H1 (cell line): ENCODE results near the gene CSF3. TPM values are rescaled to one million over a fixed set of nuclear protein-coding genes. Genes with fewer than 3 reads are reported as not detected.

Experiments used
- CTCF ChIA-PET: fragments of 300-600 bp; sonication (Branson Sonifier 250); formaldehyde crosslinking; loops from one replicate; lab custom pipeline; 2021; ENCODE audit not compliant: partially characterized antibody; lab: Charles Lee
- POLR2A ChIA-PET: fragments of 300-600 bp; sonication (Branson Sonifier 250); formaldehyde crosslinking; loops from one replicate; lab custom pipeline; 2021; ENCODE audit warnings: inconsistent platforms; ENCODE audit not compliant: partially characterized antibody; lab: Charles Lee
- DNase-seq, 2 experiments: peaks; one replicate each; pipeline versions ENCODE4 v3.0.0 to v3.0.0-alpha.2; 2010 to 2022; ENCODE audit warnings: low spot score in 2 of 2, low read depth in 1 of 2, mixed read lengths in 1 of 2
- FAIRE-seq: peaks from 2 replicates; lab custom pipeline; 2011; peaks lifted over from hg19 to GRCh38; lab: Jason Lieb, UNC
- H2AFZ ChIP-seq: 2 replicates; pipeline ENCODE4 v1.8.1; 2012; ENCODE audit warnings: low read length, inconsistent platforms
- H2AK5ac ChIP-seq: 2 replicates; pipeline ENCODE4 v1.6.1; 2013; ENCODE audit warnings: low read depth, low read length
- H2BK120ac ChIP-seq: replicated peaks from 2 replicates; pipeline ENCODE3; 2013; ENCODE audit warnings: low read depth, low read length, inconsistent platforms
- H2BK12ac ChIP-seq: 2 replicates; pipeline ENCODE4 v1.6.1; 2013; ENCODE audit warnings: low read depth, low read length
- H2BK15ac ChIP-seq: 2 replicates; pipeline ENCODE4 v1.6.1; 2013; ENCODE audit warnings: low read length
- H2BK20ac ChIP-seq: 2 replicates; pipeline ENCODE4 v1.6.1; 2013; ENCODE audit warnings: low read length
- H2BK5ac ChIP-seq: 2 replicates; pipeline ENCODE4 v1.6.1; 2013; ENCODE audit warnings: low read depth, low read length
- H3K14ac ChIP-seq: 2 replicates; pipeline ENCODE4 v1.6.1; 2013; ENCODE audit warnings: inconsistent platforms; ENCODE audit not compliant: insufficient read length
- H3K18ac ChIP-seq: 2 replicates; pipeline ENCODE4 v1.6.1; 2013; ENCODE audit warnings: low read length; ENCODE audit errors: extremely low read depth
- H3K23ac ChIP-seq: 2 replicates; pipeline ENCODE4 v1.6.1; 2013; ENCODE audit warnings: inconsistent platforms; ENCODE audit not compliant: insufficient read length
- H3K23me2 ChIP-seq: 2 replicates; pipeline ENCODE4 v1.6.1; 2013; ENCODE audit warnings: low read depth, low read length
- H3K27ac ChIP-seq: 2 replicates; pipeline ENCODE4 v1.6.1; 2011; ENCODE audit warnings: low read depth, low read length, inconsistent platforms
- H3K27me3 ChIP-seq, 4 experiments: replicated peaks in 1 of 4; 1 replicate in 1 of 4; 2 replicates in 3 of 4; pipeline versions ENCODE4 v1.6.1 to v1.8.1; 2011 to 2013; ENCODE audit warnings: low read length in 3 of 4, mild to moderate bottlenecking in 3 of 4, inconsistent platforms in 2 of 4, mixed read lengths in 2 of 4, moderate library complexity in 1 of 4; ENCODE audit not compliant: control insufficient read depth in 3 of 4, insufficient read depth in 3 of 4; ENCODE audit errors: extremely low read depth in 1 of 4
- H3K36me3 ChIP-seq, 4 experiments: 2 replicates each; pipeline versions ENCODE4 v1.6.1 to v1.8.1; 2011 to 2013; ENCODE audit warnings: mild to moderate bottlenecking in 4 of 4, low read length in 3 of 4, moderate library complexity in 2 of 4, control low read depth in 1 of 4, inconsistent platforms in 1 of 4; ENCODE audit not compliant: insufficient read depth in 4 of 4, control insufficient read depth in 2 of 4
- H3K4ac ChIP-seq: replicated peaks from 2 replicates; pipeline ENCODE3; 2013; ENCODE audit warnings: low read length, low read depth, mixed read lengths, inconsistent platforms; ENCODE audit not compliant: insufficient read length
- H3K4me1 ChIP-seq, 4 experiments: replicated peaks in 1 of 4; 1 replicate in 1 of 4; 2 replicates in 3 of 4; pipeline versions ENCODE4 v1.6.1 to v1.8.1; 2011 to 2013; ENCODE audit warnings: low read length in 3 of 4, inconsistent platforms in 2 of 4, mixed read lengths in 1 of 4; ENCODE audit not compliant: insufficient read depth in 4 of 4, control insufficient read depth in 3 of 4
- H3K4me2 ChIP-seq, 2 experiments: 2 replicates each; pipeline versions ENCODE4 v1.6.1 to v1.8.1; 2011 to 2013; ENCODE audit warnings: low read depth in 2 of 2, low read length in 2 of 2, control low read depth in 1 of 2, inconsistent platforms in 1 of 2, mild to moderate bottlenecking in 1 of 2; ENCODE audit not compliant: insufficient read depth in 1 of 2
- H3K4me3 ChIP-seq, 4 experiments: fragments of 200-600, 300-600 bp in 1 of 4; sonication (generic), shearing (Covaris generic), sonication (Bioruptor Twin) in 1 of 4; 2 replicates each; pipeline versions ENCODE4 v1.5.1 to v1.8.1; 2011 to 2016; ENCODE audit warnings: low read length in 4 of 4, low read depth in 3 of 4, control low read depth in 2 of 4, inconsistent platforms in 2 of 4, mild to moderate bottlenecking in 2 of 4, mixed read lengths in 1 of 4, moderate library complexity in 1 of 4; ENCODE audit not compliant: insufficient read depth in 2 of 4; ENCODE audit errors: extremely low read depth in 1 of 4
- H3K56ac ChIP-seq: replicated peaks from 2 replicates; pipeline ENCODE3; 2013; ENCODE audit warnings: low read depth, mild to moderate bottlenecking, mixed read lengths, low read length, inconsistent platforms; ENCODE audit not compliant: insufficient read length
- H3K79me1 ChIP-seq: 2 replicates; pipeline ENCODE4 v1.6.1; 2013; ENCODE audit warnings: low read depth, low read length, control low read depth
- H3K79me2 ChIP-seq, 2 experiments: 2 replicates each; pipeline versions ENCODE4 v1.6.1 to v1.8.1; 2012 to 2013; ENCODE audit warnings: low read length in 2 of 2, mild to moderate bottlenecking in 2 of 2, inconsistent platforms in 1 of 2; ENCODE audit not compliant: insufficient read depth in 2 of 2, control insufficient read depth in 1 of 2
- H3K9ac ChIP-seq, 4 experiments: replicated peaks in 1 of 4; 1 replicate in 1 of 4; 2 replicates in 3 of 4; pipeline versions ENCODE4 v1.6.1 to v1.8.1; 2011 to 2013; ENCODE audit warnings: low read depth in 3 of 4, low read length in 3 of 4, control low read depth in 2 of 4, mild to moderate bottlenecking in 2 of 4, moderate library complexity in 2 of 4, inconsistent platforms in 1 of 4; ENCODE audit errors: extremely low read depth in 1 of 4
- H3K9me3 ChIP-seq, 2 experiments: 2 replicates each; pipeline versions ENCODE4 v1.6.1 to v1.8.1; 2012 to 2013; ENCODE audit warnings: mild to moderate bottlenecking in 2 of 2, moderate library complexity in 2 of 2, control low read depth in 1 of 2, inconsistent platforms in 1 of 2, low read depth in 1 of 2, low read length in 1 of 2, mixed read lengths in 1 of 2; ENCODE audit not compliant: insufficient read depth in 2 of 2
- H4K20me1 ChIP-seq, 2 experiments: replicated peaks in 1 of 2; 2 replicates each; pipeline versions ENCODE3 to v1.8.1; 2011 to 2013; ENCODE audit warnings: inconsistent platforms in 2 of 2, low read length in 2 of 2, mild to moderate bottlenecking in 1 of 2; ENCODE audit not compliant: insufficient read depth in 2 of 2, control insufficient read depth in 1 of 2
- H4K5ac ChIP-seq: 2 replicates; pipeline ENCODE4 v1.6.1; 2013; ENCODE audit warnings: low read length, low read depth, mixed read lengths, inconsistent platforms; ENCODE audit not compliant: insufficient read length
- H4K8ac ChIP-seq: 2 replicates; pipeline ENCODE4 v1.8.0; 2013; ENCODE audit warnings: mild to moderate bottlenecking, moderate library complexity, low read length, inconsistent platforms; ENCODE audit not compliant: insufficient read depth; ENCODE audit errors: extremely low read depth
- H4K91ac ChIP-seq: replicated peaks from 2 replicates; pipeline ENCODE3; 2013; ENCODE audit warnings: low read length, mixed read lengths, inconsistent platforms; ENCODE audit not compliant: insufficient read length
- BCL11A ChIP-seq, 2 experiments: IDR thresholded peaks; one replicate each; pipeline ENCODE4 v1.6.1; 2011; ENCODE audit warnings: low read depth in 2 of 2, low read length in 2 of 2, mild to moderate bottlenecking in 2 of 2
- BRCA1 ChIP-seq: IDR thresholded peaks from 2 replicates; pipeline ENCODE4 v1.6.1; 2012; ENCODE audit warnings: low read depth, low read length, improper control_type of control experiment
- CTCF ChIP-seq, 3 experiments: IDR thresholded peaks; 1 replicate in 2 of 3; 2 replicates in 1 of 3; pipeline versions ENCODE4 v1.5.1 to v1.6.1; 2011; ENCODE audit warnings: low read length in 3 of 3, mild to moderate bottlenecking in 3 of 3, inconsistent platforms in 2 of 3, low read depth in 1 of 3, moderate library complexity in 1 of 3; ENCODE audit not compliant: insufficient read depth in 1 of 3; ENCODE audit errors: control extremely low read depth in 1 of 3
- EGR1 ChIP-seq: IDR thresholded peaks from 2 replicates; pipeline ENCODE4 v1.6.1; 2011; ENCODE audit warnings: low read depth, low read length, borderline replicate concordance
- KDM4A ChIP-seq: IDR thresholded peaks from one replicate; pipeline ENCODE4 v1.7.1; 2012; ENCODE audit warnings: low read depth, mild to moderate bottlenecking, moderate library complexity, low read length, inconsistent platforms; ENCODE audit not compliant: severe bottlenecking
- PHF8 ChIP-seq: fragments of 200-600 bp; sonication (generic); conservative IDR thresholded peaks from 2 replicates; pipeline ENCODE4 v1.7.1; 2012; ENCODE audit warnings: low read depth, mild to moderate bottlenecking, inconsistent platforms, low read length, moderate library complexity
- RFX5 ChIP-seq: IDR thresholded peaks from 2 replicates; pipeline ENCODE4 v1.6.1; 2011; ENCODE audit warnings: low read depth, low read length, improper control_type of control experiment, borderline replicate concordance
- TBP ChIP-seq: IDR thresholded peaks from 2 replicates; pipeline ENCODE4 v1.6.1; 2011; ENCODE audit warnings: low read depth, low read length, improper control_type of control experiment
- USF2 ChIP-seq: IDR thresholded peaks from 2 replicates; pipeline ENCODE4 v1.6.1; 2011; ENCODE audit warnings: low read length, improper control_type of control experiment
- WGBS, 2 experiments: shearing (Covaris generic) in 1 of 2; methylation state at CpG; one replicate each; pipeline versions ENCODE4 v1.1.6 to v1.1.7; 2013 to 2015; ENCODE audit warnings: low lambda C conversion rate in 2 of 2, mixed read lengths in 2 of 2, inconsistent platforms in 1 of 2, low coverage in 1 of 2, missing lambda C conversion rate in 1 of 2; ENCODE audit not compliant: insufficient replicate concordance in 2 of 2, insufficient coverage in 1 of 2, insufficient read length in 1 of 2; ENCODE audit errors: extremely low coverage in 1 of 2, missing lambda C conversion rate in 1 of 2; 5-methylcytosine and 5-hydroxymethylcytosine counted together
- polyA plus RNA-seq, 7 experiments: library from polyadenylated mRNA; depleted of rRNA in 3 of 7; stranded (reverse) in 5 of 7; unstranded in 2 of 7; fragments of >200 nt in 5 of 7; fragments of 200-250 nt in 2 of 7; gene quantifications; 1 replicate in 5 of 7; 2 replicates in 1 of 7; 4 replicates in 1 of 7; pipeline versions ENCODE4 v1.2.1 to v1.2.3, GENCODE V29; 2011 to 2013; ENCODE audit warnings: missing spikeins in 2 of 7, mixed read lengths in 2 of 7
- total RNA-seq: library from RNA; stranded (reverse); fragmentation: NEBNext Ultra II Directional; extraction: Animal tissue kit (Norgen Biotek cat#: 25700); gene quantifications from 2 replicates; pipeline ENCODE4 v1.2.1, GENCODE V29; 2021

Gene CSF3
- total and polyA plus RNA-seq, 2 of the 8 experiments (the other 6 are each of a cell fraction or from before 2014, with no cell fraction given) = 0.03 TPM; not detected in 1

GRCh38 chr17:40058865-40059264 lies 43.6 kb downstream of the CSF3 start:
- Histone ChIP-seq H2BK12ac (no peak overlapping the region), H3K23ac (no peak overlapping the region), H3K36me3 (no peaks in the 10 kb centered on the region), H2BK15ac (no peak overlapping the region), H3K56ac (no peak overlapping the region), H4K8ac (no peak overlapping the region), H2BK120ac (no peak overlapping the region), H3K9me3 (no peaks in the 10 kb centered on the region), H3K9ac (no peak overlapping the region), H3K18ac (no peak overlapping the region), H3K27ac (no peak overlapping the region), H3K4me3 (no peak overlapping the region), H4K5ac (no peak overlapping the region), H3K14ac (no peak overlapping the region), H2AFZ (no peak overlapping the region), H3K79me2 (no peaks in the 10 kb centered on the region), H3K27me3 (peaks cover 0 to 9% (median 3%) of the 10 kb centered on the region in 4 experiments; a peak in 5 of 7 replicates), H4K91ac (no peak overlapping the region), H3K23me2 (peaks cover 6% of the 10 kb centered on the region; the same call in 1 of the 2 replicates), H3K4ac (no peak overlapping the region), H3K79me1 (no peaks in the 10 kb centered on the region), H4K20me1 (no peaks in the 10 kb centered on the region), H2AK5ac (no peak overlapping the region), H2BK5ac (no peak overlapping the region), H2BK20ac (no peak overlapping the region), H3K4me2 (no peak overlapping the region), H3K4me1 (peaks cover 10 to 24% (median 17%) of the 10 kb centered on the region in 4 experiments)
- WGBS, 2 experiments = 80% methylated on average over 1 of the region's 1 CpG; no CpG with 5 or more reads in 1 of the 2 experiments
- FAIRE-seq (no peak), DNase-seq (no peak)
- ChIA-PET POLR2A (interaction anchor here (0.8 to 1.4 kb wide), 4 partner anchors 8 to 17 kb away, joined by 4 to 5 read pairs (median 4); no protein-coding TSS in a partner anchor), CTCF (interaction anchor here (0.6 to 38.4 kb wide), 5 partner anchors 18 to 437 kb away, joined by 3 to 876 read pairs (median 26); no protein-coding TSS in a partner anchor)
- TF ChIP-seq RFX5 = no peak
- no peak for TF ChIP-seq BRCA1
- no peak for TF ChIP-seq PHF8
- no peak for TF ChIP-seq EGR1
- TF ChIP-seq BCL11A (IDR thresholded peaks at IDR 0.05; ENCODE audit: low read depth in 2 of 2, low read length in 2 of 2) = no peak
- no peak for TF ChIP-seq TBP
- TF ChIP-seq CTCF (IDR thresholded peaks at IDR 0.05; ENCODE audit: control extremely low read depth in 1 of 3, insufficient read depth in 1 of 3, low read depth in 1 of 3, low read length in 3 of 3) = no peak
- no peak for TF ChIP-seq KDM4A
- TF ChIP-seq USF2 = no peak
